C4-2B (cell line): Measurements from ENCODE around the gene NEK9.

Source experiments
- CTCF ChIP-seq: fragments of 450-650 bp; conservative IDR thresholded peaks from 2 replicates; pipeline ENCODE4 v1.5.1; 2017; ENCODE audit warnings: mild to moderate bottlenecking
- ZFX ChIP-seq: fragments of 450-650 bp; IDR thresholded peaks from 2 replicates; pipeline ENCODE4 v1.6.1; 2017

GRCh38 chr14:75143761-75144527, 17.1 kb upstream of the NEK9 start:
- TF ChIP-seq CTCF (no peak), ZFX (no peak)
